Uterus (tissue), 2 donors: ENCODE measurements around the gene KISS1R.

ENCODE experiments used
- CTCF ChIP-seq, 4 experiments: fragments of 200-600 bp in 2 of 4; fragments of 450-650 bp in 2 of 4; sonication (generic) in 2 of 4; IDR thresholded peaks; one replicate each; pipeline ENCODE4 v1.5.1; 2016 to 2019; ENCODE audit warnings: antibody characterized with exemption in 4 of 4, mild to moderate bottlenecking in 2 of 4, moderate library complexity in 1 of 4
- POLR2A ChIP-seq, 2 donors: fragments of 450-650 bp; IDR thresholded peaks; one replicate each; pipeline ENCODE4 v1.6.1; 2016; ENCODE audit warnings: antibody characterized with exemption in 2 of 2, mild to moderate bottlenecking in 1 of 2, moderate library complexity in 1 of 2

GRCh38 chr19:962683-963400, 45.7 kb downstream of the KISS1R start:
- no peak for TF ChIP-seq CTCF (IDR thresholded peaks at IDR 0.05)
- no peak for TF ChIP-seq POLR2A (IDR thresholded peaks at IDR 0.05)
